SU-DHL-6 (cell line): Measurements from ENCODE around the gene NAV2.

Source experiments
- EZH2phosphoT487 ChIP-seq: fragments of 200-600 bp; sonication (generic), shearing (Covaris generic); conservative IDR thresholded peaks from 2 replicates; pipeline ENCODE4 v1.6.1; 2018; ENCODE audit warnings: mild to moderate bottlenecking, antibody characterized with exemption, low read length, moderate library complexity, mixed read lengths
- TF ChIP-seq, protein P1 (sequence below): fragments of 200-600 bp; sonication (generic); IDR thresholded peaks from one replicate; pipeline ENCODE4 v1.5.1; 2017; ENCODE audit warnings: antibody characterized with exemption, mild to moderate bottlenecking, low read length, moderate library complexity; ENCODE audit not compliant: insufficient read depth, poor library complexity, severe bottlenecking

- TF ChIP-seq, protein P1, sequence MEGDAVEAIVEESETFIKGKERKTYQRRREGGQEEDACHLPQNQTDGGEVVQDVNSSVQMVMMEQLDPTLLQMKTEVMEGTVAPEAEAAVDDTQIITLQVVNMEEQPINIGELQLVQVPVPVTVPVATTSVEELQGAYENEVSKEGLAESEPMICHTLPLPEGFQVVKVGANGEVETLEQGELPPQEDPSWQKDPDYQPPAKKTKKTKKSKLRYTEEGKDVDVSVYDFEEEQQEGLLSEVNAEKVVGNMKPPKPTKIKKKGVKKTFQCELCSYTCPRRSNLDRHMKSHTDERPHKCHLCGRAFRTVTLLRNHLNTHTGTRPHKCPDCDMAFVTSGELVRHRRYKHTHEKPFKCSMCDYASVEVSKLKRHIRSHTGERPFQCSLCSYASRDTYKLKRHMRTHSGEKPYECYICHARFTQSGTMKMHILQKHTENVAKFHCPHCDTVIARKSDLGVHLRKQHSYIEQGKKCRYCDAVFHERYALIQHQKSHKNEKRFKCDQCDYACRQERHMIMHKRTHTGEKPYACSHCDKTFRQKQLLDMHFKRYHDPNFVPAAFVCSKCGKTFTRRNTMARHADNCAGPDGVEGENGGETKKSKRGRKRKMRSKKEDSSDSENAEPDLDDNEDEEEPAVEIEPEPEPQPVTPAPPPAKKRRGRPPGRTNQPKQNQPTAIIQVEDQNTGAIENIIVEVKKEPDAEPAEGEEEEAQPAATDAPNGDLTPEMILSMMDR, result no peak
- no peak for TF ChIP-seq EZH2phosphoT487
These were observed 114.0 kb downstream of the NAV2 start for GRCh38 chr11:19826606-19827005.
